Suppressor macrophage treated with lipopolysaccharide for 4 hours (primary cell): ENCODE measurements around the gene CAMKMT.
A peak's percentile ranks its signal among the peaks of the same experiment; 100 is the strongest.

Experiments used
- DNase-seq: peaks from one replicate; pipeline ENCODE4 v3.0.0-alpha.2; 2020

CAMKMT gene

GRCh38 chr2:44605511-44605910 lies 243.8 kb downstream of the CAMKMT start:
- peak; percentile 17 for DNase-seq

DNA sequence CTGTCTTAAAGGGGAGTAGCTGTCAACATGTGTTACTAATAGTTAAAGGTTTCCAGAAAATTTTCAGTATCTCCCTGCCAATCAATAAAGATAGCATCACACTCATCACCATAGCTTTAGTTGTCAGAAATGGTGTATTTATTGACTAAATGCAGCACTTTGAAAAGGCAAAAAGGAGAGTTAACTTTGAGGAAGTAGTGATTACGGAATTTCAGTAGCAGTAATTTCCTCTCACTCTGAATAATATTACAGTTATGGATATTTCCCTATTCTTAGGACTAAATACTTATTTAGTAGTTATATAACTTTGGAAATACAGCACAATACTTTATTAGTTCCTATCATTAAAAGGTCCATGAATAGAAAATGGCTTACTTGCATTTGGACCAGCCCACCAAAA lies 250.5 kb downstream of the CAMKMT start:
- peak; percentile 50 for DNase-seq

DNA sequence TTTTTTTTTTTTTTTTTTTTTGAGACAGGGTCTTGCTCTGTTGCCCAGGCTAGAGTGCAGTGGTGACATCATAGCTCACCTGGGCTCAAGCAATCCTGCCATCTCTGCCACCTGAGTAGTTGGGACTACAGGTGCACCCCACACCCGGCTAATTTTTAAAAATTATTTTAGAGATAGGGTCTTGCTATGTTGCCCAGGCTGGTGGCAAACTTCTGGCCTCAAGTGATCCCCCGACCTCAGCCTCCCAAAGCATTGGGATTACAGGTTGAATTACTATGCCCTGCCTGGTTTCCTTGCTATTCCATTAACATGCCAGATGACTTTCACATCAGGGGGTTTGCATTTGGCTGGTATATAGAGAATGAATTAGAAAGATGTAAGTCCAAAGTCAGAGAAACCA lies 253.2 kb downstream of the CAMKMT start:
- no peak for DNase-seq

DNA sequence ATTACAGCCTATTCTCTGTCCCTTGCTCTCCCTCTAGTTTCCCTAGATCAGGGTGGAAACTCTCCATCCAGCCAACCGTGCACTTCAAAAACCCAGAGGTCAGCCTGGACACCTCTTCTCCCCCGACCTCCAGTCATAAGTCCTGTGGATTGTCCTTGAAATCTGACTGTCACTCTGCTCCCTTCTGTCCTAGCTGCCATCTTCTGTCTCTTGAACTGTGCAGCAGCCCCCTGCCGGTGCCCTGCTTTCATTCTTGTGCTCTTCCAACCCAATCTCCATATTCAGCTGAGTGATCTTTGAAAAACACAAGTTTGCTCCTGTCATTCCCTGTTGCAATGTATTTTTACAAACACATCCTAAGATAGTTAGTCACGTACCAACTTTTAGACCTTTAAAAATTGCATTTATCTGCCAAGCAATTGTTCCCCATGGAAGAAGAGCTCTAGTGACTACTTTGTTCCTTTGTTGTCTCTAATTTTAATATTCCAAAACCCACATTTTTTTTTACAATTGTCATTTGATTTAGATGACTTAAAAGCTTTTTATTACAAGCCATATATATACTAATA lies 254.3 kb downstream of the CAMKMT start:
- DNase-seq, result no peak

- DNase-seq, result peak; percentile 78
Measured at GRCh38 chr2:44616667-44617155, 255.0 kb downstream of the CAMKMT start.

DNA sequence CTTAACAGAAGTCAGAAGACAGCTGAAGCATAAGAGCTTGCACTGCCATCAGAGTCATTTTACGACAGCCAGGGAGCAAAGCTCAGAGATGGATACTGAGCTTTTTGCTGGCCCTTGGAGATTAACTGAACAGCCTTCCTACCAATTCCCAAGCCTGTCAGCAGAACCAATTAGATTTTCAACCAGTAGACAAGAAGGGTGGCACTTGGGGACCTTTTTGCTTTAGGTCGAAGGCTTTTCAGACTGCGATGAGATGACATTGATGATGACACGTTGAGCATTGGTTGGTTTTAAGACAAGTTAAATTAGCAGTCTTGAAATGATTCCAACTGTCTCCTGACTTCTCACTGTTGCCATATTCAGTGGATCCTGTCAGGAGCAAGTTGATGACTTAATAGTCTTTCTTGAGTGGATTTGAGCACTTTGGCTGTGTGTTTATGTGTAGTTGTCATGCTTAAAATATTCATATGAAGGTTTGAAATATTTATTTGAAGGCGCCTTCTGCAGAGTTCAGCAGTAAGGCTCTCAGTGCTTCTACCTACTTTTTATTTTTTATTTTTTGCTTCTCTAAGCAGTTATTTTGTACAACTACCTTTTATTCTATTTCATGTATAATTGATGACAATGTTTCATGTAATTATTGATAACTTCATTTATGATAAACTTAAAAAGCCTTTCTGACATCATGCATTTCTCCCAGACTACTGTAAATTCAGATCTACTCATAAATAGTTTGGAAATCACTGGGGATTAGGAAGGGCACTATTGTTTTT lies 256.7 kb downstream of the CAMKMT start:
- no peak for DNase-seq

DNA sequence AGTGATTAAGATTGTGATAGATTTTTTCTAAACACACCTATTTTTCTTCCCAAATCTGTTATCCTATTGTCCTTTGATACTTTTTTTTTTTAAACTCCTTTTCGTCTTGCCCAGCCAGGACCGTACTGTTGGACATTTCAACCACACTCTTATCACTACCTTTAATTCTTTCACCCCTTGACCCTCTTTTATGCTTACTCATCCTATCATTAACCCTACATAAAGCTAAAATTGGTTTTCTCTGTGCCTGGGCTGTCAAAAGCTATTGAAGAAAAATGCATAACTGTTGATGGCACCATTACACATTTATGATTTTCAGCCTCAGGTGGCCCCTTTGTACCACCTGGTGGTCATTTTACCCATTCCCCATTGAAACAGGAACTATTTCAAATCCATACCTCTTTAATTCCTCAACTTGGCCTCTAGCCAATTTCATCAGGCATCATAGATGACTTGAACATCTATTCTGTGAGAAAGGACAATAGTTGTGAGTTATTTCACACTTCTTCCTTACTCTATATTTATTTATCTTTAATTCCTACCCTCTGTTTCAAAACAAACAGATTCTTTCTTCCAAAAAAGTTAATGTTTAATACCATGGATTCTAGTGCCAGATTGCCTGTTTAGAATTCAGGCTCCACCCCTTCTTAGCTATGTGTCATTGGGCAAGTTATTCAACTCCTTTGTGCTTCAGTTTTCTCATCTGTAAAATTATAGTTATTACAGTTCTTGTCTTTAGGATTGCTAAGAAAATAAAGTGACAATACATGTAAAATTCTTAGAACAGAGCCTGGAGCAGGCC lies 258.6 kb downstream of the CAMKMT start:
- no peak for DNase-seq

- no peak for DNase-seq
Measured at GRCh38 chr2:44623622-44624351, 262.0 kb downstream of the CAMKMT start.

DNA sequence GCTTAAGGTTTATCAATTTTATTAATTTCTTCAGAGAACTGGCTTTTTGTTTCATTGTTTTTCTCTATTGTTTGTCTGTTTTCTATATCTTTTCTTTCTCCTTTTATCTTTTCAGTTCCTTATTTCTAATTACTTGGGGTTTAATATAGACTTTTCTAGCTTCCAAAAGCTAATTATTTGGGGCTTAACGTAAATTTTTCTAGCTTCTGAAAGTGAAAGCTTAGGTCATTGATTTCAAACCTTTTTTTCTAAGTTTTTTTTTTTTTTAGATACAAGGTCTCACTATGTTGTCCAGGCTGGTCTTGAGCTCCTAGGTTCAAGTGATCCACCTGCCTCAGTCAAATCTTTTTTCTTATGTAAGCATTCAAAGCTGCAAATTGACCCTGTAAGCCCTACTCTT lies 266.6 kb downstream of the CAMKMT start:
- DNase-seq, result no peak

DNA sequence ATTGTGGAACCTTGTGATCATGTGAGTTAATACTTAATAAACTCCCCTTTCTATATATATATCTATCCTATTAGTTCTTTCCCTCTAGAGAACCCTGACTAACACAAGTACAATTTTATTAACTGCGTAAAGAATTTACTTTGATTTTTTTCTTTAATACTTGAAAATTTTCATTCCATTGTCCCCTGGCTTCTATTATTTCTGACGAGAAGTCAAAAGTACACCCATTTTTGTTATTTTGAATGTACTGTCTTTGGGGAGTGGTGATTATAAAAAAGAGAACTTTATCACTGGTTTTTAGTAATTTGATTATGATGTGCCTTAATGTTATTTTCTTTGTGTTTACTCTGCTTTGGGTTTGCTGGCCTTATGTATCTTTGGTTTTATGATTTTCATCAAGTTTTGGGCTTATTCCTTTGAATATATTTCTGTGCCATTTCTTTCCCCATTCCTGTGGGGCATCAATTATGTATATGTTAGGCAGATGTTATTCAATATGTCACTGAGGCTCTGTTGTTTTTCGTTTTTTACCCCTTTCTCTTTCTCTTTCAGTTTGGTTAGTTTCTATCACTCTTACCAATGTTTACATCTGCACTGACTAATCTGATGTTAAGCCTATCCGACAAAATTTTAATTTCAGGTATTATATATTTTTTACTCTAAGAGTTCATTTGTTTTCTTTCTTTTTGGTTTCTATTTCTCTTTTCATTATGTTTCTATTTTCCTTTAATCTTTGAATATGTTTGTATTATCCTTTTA lies 271.4 kb downstream of the CAMKMT start:
- DNase-seq, result no peak

DNA sequence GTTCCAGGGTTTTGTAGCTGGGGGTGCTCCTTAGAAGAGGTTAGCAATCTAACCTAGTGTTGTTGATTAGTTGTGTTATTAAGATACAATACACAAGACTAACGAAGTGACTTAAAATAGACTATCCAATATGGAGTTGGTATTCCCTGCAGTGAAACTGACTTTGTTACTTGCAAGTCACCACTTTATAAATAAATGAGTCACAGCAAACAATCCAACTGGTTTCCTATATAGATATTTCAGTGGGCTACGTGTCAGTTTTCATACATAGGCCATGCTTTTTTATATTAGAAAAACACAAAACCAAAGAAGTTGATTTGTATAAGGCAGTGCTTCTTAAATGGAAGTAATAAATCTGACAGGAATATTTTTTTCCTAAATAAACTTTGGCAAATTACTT lies 274.0 kb downstream of the CAMKMT start:
- no peak for DNase-seq

DNA sequence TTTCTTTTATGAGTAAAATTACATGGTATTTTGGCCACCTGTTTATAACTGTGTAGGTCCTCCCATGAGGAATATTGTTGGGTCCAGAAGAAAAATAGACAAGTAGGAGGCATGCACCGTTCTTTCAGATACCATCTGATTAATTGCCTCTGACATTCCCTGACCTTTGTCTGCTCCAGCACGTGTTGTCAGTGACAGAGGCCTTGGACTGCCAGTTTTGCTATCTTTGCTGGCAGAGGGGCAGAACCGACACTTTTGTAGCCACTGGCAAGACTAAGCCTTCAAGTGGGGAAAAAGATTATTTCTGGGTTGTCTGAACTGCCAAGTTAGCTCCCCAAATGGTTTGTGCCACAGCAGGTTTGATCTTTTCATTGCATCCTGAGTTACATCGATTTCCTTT lies 276.9 kb downstream of the CAMKMT start:
- no peak for DNase-seq

GRCh38 chr2:44639399-44639798 lies 277.7 kb downstream of the CAMKMT start:
- DNase-seq, result no peak

- DNase-seq, result no peak
Measured at GRCh38 chr2:44642123-44642857, 280.5 kb downstream of the CAMKMT start.

DNA sequence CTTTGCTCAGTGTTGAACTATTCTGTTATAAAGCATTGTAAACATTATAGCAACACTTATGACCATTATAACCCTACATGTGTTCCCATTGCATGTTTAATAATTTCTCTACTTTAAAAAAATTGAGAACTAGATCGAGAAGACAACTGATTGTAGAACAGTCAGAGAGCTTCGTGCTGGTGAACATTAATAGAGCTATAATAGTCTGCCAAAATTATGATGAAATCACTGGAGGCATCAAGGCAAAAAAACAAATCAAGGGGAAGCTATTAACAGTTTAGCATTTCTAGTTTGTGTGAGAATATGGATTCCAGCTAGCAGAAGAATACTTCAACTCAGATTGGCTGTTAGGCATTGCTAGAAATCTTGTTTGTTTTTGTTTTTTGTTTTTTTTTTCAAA lies 284.2 kb downstream of the CAMKMT start:
- DNase-seq, result no peak

DNA sequence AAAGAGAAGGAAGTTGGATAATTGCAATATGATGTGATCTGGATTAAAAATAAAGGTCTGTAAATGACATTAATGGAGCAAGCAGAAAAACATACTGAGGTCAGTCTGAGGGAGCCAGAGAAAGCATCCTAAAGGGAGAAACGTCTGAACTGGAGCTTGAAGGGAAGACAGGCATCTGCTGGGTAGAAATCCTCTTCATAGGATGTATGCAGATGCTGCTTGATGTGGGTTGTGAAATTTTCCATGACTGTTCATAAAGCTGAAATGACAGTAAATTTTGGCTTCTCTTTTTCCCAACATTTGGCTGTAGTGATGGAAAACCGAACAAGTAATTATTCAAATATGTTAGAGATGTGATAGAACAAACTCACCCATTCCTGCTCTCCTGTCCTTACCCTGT lies 287.6 kb downstream of the CAMKMT start:
- DNase-seq, result no peak

DNA sequence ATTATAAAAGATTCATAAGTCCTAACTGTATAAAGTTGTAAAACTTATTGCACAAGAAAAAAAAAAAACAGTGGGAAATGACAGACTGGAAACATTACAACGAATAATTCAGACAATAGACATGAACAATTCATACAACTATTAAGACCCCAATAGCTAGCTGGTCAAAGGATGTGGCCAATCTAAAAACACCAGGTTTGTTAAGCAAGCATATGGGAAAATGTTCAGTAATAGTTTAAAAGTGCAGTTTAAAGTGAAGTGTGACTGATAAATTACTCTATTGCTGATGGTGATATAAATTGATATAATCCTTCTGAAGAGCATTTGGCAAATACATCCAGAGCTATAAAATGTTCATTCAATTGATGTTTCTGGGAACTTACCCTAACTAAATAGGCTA lies 289.0 kb downstream of the CAMKMT start:
- DNase-seq, result no peak

GRCh38 chr2:44651974-44652373 lies 290.2 kb downstream of the CAMKMT start:
- DNase-seq, result no peak

DNA sequence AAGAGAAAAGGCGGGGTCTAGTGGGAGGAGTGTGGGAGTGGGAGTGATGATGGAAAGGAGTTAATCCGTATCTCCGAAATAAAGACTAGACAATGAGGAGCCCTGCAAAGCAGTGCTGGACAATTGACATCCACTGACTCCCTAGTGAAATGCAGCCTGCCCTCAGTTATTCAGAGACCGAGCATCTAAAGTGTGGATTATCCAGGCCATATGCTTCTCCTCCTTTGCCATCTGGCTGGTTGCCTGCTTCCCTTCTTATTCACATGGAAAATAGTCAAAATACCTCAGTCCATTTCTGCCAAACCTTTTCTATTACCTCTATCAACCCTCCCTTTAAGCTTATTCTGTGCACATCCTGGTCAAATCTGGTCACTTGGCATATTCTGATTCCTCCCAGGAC lies 291.0 kb downstream of the CAMKMT start:
- DNase-seq, result no peak

GRCh38 chr2:44655401-44655864 lies 293.7 kb downstream of the CAMKMT start:
- no peak for DNase-seq

DNA sequence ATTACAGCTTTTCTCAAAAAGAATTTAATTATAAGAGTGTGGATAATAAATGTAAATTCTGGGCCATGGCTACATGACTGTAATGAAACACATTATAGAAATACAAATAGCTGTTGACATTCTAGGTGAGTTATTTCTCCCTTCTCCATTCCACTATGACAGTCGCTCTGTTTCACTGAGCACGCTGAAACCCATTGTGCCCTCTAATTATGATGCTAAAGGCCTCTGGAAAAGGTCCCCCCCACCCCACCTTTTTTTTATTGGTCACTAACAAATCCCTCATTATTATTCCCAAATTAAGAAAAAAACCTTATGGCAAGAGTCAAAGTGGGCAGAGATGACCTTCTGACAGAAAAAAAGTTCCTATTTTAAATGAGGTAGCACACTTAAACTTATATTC lies 294.7 kb downstream of the CAMKMT start:
- DNase-seq, result no peak
